ENCODE data around the gene MYO3B.
"Not testable (repeated sequence)": the region's sequence is repeated elsewhere in the genome, so short reads cannot be mapped to it uniquely, and the experiment has no call there.

The MYO3B gene

GRCh38 chr2:170509452-170510193 lies 331.7 kb downstream of the MYO3B start:
- no peak for DNase-seq (ENCODE audit: low read depth)

- DNase-seq (ENCODE audit: low read depth): no peak
Observed at GRCh38 chr2:170512266-170512665, 334.3 kb downstream of the MYO3B start.

- DNase-seq (ENCODE audit: low read depth): no peak
Observed at GRCh38 chr2:170514140-170514539, 336.2 kb downstream of the MYO3B start.

GRCh38 chr2:170517538-170517937 lies 339.6 kb downstream of the MYO3B start:
- no peak for DNase-seq (ENCODE audit: low read depth)

DNA sequence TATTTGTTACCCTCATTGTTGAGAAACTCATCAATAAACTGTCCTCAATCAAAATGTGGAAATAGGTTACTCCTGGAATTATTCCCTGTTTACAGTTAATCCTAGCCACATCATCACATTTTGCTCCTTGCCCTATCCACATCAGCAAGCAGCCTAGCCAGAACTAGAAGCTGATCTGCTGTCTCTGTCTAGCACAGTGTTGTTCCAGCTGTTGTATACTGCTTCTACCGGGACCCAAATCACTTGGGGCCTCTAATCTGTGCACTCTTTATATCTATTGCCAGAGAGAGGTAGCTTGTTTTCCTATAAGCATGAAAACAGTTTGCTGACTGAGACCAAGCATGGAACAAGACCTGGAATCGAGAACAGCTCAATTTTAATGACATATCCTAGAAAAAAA lies 341.0 kb downstream of the MYO3B start:
- no peak for DNase-seq (ENCODE audit: low read depth)

DNA sequence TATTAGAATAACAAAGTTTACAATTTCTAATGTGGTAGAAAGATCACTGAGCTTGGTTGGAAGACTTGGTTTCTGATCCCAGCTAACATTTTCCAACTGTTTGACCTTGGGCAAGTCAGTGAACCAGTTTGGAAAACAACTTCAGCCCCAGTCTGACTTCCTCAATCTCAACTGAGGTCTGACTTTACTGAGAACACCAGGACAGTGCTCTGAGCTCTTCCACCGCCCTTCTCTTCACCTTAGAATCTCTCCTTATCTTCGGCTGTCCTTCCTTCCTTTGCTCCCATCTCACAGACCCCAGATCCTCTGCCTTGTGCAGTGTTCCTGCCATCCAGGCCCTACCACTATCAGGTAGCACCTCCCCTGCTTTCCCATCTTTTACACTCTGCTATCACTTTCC lies 343.4 kb downstream of the MYO3B start:
- no peak for DNase-seq (ENCODE audit: low read depth)

DNA sequence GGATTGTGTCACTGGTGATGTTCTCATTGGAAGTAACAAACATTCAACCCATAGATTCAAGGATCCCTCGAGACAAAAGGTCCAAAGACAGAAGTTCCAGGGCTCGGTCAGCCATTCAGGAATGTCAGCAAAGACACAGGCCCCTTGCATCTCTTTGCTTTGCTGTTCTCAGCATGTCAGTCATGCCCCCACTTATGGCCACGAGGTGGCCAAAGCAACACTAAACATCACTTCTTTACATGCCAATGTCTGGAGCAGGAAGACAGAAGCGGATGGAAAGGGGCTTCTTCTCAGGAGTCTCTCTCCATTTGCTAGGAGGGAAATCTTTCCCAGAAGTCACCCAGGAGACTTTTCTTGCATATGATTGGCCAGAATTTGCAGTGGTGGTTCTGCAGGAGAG lies 345.6 kb downstream of the MYO3B start:
- DNase-seq (ENCODE audit: low read depth): no peak

- DNase-seq (ENCODE audit: low read depth): no peak
Observed at GRCh38 chr2:170524828-170525565, 347.1 kb downstream of the MYO3B start.

GRCh38 chr2:170525566-170525900 lies 347.6 kb downstream of the MYO3B start:
- no peak for DNase-seq (ENCODE audit: low read depth)

- DNase-seq (ENCODE audit: low read depth): no peak
Observed at GRCh38 chr2:170530284-170530745, 352.4 kb downstream of the MYO3B start.

DNA sequence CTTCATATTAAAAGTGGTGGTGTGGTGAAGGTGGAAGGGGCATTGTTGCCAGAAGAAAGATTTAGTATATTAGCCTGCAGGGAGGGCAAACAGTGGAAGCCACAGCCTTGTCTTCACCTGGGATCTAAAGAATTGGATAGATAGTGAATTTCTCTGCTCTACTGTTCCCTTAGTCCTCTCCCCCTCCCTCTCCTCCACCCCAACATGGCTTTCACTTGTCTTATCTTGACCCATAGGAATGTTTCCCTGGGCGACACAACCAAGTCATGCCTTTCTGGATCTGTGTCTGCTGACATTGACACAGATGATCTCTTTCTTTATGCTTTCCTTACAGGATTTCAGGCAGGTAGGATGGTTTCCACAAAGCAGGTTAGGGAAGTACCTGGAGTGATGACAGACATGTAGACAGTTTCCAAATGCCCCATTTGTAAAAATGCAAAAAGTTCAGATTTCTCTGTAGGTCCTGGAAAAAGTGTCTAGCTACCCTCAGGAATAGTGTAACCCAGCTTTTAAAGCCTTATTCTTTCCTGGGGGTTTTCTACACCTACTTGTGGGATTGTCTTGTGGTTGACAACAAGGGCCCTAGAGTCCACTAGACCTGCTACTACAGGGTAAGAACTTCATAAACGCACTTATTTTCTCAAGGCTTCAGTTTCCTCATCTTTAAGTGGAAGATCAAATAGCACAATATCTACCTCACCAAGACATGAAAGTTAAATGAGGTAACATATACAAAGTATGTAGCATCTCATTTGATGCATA lies 353.0 kb downstream of the MYO3B start:
- no peak for DNase-seq (ENCODE audit: low read depth)

DNA sequence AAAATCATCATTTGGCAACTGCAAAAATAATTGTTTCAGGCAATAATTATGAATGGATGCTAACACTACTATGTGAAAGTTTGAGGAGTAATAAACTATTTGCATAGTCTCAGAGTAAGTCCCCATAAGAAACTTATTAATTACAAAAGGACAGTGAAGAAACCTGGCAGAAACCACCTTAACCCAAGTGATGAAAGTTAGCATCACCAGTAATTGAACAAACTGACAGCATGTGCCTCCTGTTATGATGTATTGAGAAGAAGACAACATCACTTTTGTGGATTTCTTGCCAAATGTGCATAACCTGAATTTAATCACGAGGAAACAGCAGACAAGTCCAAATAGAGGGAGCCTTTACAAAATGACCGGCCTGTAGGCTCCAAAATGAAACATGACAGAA lies 353.9 kb downstream of the MYO3B start:
- DNase-seq (ENCODE audit: low read depth): no peak

DNA sequence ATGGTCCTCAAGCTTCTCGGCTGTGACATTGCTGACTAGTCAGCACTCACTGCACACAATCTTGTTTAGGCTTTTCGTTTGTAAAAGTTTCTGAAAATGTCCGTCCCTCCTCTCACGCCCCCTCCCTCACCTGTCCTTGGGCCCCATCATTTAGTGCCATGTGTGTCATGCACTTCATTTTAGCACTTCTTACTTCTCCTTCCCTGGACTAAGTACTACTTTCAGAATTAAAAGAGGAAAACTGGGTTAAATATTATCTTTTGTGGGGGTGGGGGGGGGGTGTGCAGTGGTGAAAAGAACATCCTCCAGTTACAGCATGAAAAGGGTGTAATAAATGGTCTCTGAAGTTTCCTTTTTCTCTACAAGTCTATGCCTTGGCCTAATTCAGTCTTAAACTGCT lies 355.2 kb downstream of the MYO3B start:
- no peak for DNase-seq (ENCODE audit: low read depth)

DNA sequence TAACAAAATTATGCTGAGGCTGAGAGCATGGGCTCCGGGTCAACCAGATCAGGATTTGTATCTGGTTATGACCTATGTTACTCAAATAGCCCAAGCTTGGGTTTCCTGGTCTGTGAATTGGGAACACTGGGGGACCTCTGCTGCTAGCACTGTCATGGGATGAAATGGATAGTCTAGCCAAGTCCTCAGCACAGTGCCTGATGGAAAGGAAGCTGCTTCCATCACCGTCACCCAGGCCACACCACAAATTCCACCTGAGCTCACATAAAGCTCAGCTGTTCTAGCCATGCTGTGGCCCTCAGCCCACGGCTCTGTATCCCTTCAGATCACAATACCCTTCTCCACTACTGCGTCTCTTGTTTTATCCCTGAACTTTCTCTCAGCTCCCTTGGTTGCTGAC lies 357.6 kb downstream of the MYO3B start:
- DNase-seq (ENCODE audit: low read depth): no peak

DNA sequence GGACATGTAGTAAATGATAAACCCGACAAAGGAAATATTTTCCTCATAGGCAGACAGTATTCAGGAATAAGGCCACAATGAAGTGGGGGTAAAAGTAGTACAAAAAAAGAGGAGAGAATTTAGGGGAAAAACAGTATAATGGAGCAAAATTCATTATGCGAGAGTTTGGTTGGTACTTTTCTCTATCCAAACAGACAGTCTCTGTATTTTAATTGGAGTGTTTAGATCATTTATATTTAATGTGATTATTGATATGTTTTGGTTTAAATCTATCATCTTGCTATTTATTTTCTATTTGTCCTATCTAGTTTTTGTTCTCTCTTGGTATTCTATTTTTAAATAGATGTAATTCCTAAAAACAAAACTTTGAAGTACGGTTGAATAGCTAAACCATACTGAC lies 366.9 kb downstream of the MYO3B start:
- no peak for DNase-seq (ENCODE audit: low read depth)

GRCh38 chr2:170548304-170548703 lies 370.4 kb downstream of the MYO3B start:
- no peak for DNase-seq (ENCODE audit: low read depth)

GRCh38 chr2:170550501-170550900 lies 372.6 kb downstream of the MYO3B start:
- no peak for DNase-seq (ENCODE audit: low read depth)

GRCh38 chr2:170551899-170552298 lies 374.0 kb downstream of the MYO3B start:
- not testable (repeated sequence) for DNase-seq (ENCODE audit: low read depth)

DNA sequence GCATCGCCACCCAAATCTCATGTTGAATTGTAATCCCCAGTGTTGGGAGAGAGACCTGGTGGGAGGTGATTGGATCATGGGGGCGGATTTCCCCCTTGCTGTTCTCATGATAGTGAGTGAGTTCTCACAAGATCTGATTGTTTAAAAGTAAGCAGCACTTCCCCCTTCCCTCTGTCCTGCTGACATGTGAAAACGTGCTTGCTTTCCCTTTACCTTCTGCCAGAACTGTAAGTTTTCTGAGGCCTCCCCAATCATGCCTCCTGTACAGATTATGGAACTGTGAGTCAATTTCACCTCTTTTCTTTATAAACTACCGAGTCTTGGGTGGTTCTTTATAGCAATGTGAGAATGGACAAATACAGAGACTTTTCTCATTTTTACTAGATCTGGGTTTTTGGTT lies 375.8 kb downstream of the MYO3B start:
- no peak for DNase-seq (ENCODE audit: low read depth)

- no peak for DNase-seq (ENCODE audit: low read depth)
Observed at GRCh38 chr2:170554278-170554955, 376.5 kb downstream of the MYO3B start.

DNA sequence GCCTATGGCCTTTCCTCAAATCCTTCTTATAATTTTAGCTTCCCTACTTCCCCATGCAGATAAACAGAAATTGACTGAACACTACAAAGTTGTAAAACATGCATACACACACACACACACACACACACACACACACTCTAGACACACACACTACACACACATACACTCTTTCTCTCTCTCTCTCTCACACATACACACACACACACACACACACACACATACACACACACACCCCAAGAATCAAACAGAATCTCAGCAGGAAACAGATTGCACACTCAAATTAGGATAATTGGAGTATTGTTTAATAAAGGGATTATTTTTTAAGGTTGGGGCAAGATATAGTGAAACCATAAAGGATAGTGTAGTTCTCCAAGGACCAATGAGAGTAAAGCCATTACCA lies 385.0 kb downstream of the MYO3B start:
- no peak for DNase-seq (ENCODE audit: low read depth)

DNA sequence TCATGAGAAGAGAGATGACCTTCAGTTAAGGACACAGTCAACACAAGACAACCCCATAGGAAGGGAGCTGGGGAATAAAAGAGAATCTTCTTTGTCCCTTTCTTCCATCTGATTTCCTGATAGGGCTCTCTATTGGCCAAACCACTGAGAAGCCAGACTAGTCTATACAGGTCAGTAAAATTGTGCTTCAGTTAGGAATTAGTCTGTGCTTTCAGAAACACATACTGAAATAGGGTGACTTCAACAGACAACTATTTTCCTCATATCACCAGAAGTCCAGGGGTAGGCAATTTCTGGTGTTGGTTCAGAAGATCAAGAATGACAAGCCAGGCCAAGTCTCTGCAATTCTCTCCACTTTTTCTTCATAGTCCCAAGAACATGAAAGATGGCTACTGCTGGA lies 385.5 kb downstream of the MYO3B start:
- no peak for DNase-seq (ENCODE audit: low read depth)
